ENCODE results near the gene SERPINI2.

SERPINI2 gene, protein sequence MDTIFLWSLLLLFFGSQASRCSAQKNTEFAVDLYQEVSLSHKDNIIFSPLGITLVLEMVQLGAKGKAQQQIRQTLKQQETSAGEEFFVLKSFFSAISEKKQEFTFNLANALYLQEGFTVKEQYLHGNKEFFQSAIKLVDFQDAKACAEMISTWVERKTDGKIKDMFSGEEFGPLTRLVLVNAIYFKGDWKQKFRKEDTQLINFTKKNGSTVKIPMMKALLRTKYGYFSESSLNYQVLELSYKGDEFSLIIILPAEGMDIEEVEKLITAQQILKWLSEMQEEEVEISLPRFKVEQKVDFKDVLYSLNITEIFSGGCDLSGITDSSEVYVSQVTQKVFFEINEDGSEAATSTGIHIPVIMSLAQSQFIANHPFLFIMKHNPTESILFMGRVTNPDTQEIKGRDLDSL

DNA sequence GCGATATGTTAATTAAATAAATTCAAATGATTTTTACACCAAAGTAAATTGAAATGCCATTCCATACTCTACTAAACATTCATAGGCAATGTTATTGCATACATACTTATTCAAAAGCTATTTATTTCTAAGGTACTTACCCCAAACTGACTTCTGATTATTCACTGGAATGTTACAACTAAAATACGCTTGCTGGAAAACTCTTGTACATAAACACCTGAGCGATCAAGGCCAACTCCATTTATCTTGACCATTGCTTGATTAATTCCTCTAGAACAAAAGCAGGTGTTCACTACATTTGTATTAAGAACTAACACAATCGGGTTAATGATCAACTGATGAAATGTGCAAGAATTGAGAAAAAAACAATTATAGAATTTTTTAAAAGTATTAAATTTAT is at the start of gene SERPINI2:
Gene SERPINI2, minus strand, starts transcription at position 180 of the 400 bp plus-strand sequence. CDS start 2,208 bp downstream, outside the sequence.
- no peak for DNase-seq

DNA sequence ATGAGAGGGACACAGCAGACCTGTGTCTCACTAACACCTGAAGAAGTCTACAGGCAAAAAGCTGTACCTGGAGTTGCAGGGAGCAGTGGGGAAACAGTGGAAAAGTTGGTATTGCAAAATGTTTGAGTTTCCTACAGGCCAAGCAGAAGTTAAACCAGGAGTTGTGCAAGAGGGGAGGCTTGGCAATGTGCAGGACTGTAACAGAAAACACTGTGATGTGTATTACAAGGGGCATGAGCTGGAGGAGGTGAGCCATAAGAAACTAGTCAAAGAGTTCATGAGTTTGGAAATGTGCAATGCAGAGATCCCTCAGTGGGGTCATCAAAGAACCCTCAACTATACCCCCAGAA is 47.1 kb upstream of the SERPINI2 start:
- DNase-seq = no peak

DNA sequence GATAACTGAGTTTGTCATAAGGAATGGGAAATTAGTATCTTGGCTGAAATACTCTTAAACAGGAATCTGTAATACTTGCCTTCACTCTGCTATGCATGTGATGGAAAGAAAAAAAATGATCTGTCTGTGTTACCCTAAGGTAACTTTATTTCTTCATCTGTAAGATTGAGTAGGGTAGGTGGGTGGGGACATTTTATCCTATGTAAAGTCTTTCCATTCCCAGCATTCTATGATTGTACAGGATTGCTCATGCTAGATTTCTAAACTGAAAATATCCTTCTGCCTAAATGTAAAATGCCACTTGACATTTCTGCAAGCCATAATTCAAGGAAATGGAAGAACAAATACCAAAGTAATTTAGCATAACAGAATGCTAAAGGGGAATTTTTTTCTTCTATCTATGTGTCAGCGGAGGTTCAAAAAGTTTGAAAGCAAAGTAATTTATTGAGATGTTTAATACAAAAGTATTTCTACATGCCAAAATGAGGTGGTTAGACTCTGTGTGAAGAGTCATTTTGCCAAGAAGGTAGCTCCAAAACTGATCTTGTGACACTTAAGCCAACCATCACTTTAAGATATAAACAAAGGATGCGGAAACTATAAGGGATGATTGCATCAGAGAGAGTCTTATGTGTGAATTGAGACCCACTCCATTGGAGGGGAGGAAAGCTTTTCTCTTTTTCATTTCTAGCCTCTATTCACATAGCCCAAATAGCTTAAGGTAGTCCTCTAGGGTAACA is 46.6 kb upstream of the SERPINI2 start:
- no peak for DNase-seq

DNA sequence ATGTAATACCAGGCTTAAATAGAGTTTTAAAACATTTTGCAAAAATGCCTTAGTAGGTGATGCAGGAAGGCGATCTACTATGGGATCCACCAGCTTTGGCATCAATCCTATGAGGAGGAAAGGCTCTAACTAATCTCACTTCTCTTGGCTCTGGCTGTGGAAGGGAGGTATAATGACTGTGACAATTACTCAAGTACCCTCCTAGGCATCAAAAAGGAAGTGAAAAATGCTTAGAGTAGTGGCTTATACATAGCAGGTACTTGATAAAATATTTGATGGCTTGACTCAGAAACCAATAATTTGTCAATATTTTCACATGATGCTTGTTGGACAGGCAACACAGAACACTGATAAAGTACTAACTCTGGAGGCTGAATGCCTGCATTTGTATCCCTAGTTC is 34.1 kb upstream of the SERPINI2 start:
- DNase-seq = no peak

DNA sequence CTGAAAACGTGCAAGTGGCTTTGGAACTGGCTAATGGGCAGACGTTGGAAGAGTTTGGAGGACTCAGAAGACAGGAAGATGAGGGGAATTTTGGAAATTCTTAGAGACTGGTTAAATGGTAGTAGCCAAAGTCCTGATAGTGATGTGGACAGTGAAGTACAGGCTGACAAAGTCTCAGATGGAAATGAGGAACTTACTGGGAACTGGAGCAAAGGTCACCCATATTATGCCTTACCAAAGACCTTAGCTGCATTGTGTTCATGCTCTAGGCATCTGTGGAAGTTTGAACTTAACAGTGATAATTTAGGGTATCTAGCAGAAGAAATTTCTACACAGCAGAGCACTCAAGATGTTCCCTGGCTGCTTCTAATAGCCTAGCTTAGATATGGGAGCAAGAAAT is 28.6 kb upstream of the SERPINI2 start:
- DNase-seq = no peak

DNA sequence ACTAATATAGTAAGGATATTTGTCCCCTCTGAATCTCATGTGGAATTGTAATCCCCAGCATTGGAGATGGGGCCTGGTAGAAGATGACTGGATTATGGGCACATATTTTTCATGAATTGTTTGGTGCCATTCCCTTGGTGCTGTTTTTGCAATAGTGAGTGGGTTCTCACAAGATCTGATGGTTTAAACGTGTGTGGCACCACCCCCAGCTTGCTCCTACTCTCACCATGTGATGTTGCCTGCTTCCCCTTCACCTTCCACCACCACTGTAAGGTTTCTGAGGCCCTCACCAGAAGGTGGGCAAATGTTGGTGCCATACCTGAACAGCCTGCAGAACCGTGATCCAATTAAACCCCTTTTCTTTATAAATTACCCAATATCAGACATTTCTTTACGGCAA is 28.1 kb upstream of the SERPINI2 start:
- no peak for DNase-seq

DNA sequence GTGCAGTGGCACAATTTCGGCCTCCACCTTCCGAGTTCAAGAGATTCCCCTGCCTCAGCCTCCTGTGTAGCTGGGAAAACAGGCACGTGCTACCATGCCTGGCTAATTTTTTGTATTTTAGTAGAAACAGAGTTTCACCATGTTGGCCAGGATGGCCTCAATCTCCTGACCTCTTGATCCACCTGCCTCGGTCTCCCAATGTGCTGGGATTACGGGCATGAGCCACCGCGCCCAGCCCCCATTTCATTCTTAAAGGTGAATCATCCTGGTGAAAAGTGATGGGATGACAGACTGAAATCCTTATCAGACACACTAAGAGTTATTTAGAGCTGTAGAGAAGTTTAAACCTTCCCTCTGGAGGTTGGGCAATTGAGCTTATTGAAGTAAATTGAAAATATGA is 24.1 kb upstream of the SERPINI2 start:
- no peak for DNase-seq

DNA sequence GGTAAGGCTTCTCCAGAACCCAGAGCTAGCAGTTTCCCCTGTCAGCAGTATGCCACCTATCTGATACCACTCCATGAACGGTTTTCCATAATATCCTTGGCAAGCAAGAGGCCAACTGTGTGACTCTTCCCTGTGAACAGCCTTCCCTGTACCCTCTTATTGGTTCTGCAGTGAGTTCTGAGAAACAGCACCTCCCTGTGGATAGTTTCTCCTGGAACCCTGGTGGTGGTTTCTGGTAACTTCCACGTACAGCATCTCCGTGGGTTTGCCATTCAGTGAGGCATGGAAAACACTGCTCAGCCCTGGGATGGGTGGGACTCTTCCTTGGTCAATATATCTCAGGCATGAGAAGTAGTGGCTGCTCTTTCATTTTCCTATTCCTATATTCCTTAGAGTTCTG is 19.4 kb upstream of the SERPINI2 start:
- DNase-seq = no peak

DNA sequence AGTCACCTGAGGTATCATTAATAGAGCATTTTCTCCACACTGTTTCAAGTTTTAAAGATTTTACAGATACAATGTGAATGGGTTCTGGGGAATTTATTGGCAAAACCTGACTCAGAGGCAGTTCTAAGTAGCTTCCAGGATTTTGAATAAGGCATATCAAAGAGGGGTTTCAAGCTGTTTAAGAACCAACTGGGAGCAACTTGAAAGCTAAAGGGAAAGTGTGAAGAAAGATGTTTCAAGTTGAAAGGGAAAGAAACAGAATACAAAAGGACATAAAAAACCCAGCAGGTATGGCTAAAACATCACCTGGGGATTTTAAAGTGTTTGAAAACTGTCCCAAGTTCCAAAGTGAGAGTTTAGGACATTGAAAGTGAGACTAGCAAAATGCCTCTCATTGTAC is 17.8 kb upstream of the SERPINI2 start:
- DNase-seq = no peak

DNA sequence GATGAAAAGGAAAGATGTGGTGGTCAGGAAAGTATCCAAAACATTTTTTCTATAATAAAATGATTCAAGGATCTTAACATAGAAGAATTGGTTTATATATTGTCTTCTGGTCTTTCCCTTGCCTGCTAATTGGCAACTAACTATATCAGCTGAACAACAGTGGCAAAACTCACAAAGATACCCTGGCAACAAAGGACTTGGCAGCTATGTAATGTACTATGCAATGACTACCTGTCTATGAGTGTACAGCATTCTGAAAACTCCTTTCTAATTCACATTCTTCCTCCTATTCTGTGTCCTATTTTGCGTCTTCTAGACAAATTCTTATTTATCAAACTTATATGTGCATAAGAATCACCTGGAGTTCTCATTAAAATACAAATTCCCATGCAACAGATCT is 15.7 kb upstream of the SERPINI2 start:
- no peak for DNase-seq

DNA sequence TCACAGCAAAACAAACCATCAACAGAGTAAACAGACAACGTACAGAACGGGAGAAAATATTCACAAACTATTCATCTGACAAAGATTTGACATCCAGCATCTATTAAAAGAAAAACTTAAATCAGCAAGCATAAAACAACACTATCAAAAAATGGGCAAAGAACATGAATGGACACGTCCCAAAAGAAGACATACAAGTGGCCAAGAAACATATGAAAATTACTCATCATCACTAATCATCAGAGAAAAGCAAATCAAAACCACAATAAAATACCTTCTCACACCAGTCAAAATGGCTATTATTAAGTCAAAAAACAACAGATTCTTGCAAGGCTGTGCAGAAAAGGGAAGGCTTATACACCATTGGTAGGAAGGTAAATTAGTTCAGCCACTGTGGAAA is 13.7 kb upstream of the SERPINI2 start:
- DNase-seq = no peak

DNA sequence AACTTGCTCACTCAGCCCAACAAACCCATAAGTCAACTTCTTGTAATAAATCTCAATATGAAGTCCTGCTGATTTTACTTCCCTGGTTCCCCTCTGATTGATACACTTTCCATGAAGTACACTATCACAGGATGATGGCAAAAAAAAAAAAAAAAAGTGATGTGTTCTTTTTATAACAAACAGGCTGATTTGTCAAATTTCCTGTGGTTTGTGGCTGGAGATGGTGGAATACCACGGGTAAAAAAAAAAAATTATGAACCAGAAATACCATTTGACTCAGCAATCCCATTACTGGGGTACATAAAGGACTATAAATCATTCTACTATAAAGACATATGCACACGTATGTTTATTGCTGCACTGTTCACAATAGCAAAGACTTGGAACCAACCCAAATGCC is 10.7 kb upstream of the SERPINI2 start:
- DNase-seq = no peak

DNA sequence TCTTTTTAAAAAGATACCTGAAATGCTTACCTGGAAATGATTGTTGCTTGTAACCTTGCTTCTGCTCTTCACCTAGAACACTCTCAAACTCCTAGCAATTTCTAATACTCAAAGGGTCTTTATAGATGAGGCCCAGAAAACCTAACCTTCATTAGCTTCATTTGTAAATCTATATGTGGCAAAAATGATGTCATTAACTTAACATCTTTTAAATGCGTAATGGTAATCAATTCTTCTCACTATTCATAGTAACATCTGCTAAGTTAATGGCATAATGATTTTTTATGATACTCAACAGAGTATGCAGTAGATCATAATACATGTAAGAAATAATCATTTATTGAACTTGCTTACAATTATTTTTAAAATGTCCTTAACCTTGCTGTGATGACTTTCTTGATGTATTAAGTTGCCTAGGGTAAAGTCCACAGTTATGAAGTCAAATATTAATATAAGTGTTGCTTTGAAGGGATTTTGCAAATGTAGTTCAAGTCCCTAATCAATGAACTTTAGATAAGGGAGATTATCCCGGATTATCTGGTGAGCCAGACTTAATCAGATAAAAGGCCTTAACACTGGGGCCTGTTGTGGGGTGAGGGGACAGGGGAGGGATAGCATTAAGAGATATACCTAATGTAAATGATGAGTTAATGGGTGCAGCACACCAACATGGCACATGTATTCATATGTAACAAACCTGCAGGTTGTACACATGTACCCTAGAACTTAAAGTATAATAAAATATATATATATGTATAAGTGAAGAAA is 10.1 kb upstream of the SERPINI2 start:
- DNase-seq = no peak

DNA sequence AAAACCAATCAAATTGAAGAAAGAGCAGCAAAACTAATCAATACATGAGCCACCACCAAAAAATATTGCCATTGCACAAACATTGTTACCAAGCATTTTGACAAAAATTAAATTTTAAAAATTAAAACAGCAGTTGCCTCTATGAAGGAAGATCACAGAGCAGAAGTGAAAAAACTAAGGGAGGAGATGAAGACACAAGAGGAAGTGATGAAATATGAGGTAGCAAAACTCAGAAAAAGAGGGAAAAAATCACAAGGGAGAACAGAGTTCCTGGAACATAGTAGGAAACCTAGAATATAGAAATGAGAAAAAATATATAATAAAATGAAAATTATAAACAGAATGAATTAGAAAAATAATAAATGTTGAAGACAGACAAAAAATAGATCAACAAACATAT is 7.3 kb upstream of the SERPINI2 start:
- DNase-seq = no peak

DNA sequence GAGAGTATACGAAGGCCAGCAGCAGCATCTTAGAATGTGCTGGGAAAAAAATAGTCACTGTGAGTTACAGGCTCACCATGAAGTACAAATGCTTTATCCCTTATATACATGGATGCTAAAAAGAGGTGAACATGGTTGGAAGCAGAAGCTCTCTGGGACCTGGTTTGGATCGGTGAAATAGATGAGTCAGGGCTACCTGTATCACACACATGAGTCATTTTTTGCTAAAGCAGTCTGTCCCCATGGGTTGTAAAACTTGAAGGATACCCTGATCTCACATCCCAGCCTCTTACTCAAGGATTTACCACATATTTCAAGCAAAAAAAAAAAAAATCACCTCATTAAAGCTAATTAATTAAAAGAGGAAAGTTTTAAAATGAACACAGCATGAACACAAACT is 6.9 kb upstream of the SERPINI2 start:
- no peak for DNase-seq

DNA sequence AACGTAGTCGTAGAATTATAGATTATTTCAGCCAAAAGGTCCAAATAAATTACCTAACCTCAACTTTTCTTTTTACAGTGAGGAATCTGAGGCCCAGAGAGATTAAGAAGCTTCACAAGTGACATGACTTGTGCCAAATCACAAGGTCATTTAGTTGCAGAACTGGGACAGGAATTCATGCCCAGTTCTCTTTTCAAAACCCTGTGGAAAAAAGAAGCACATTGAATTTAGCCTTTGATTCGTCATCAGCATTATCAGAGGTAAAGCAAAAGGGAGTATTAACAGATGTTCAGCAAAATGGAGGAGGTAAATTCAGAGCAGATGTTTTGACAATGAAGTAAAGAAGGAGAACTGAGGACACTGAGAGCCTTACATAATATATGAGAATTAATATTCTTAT is 4.5 kb downstream of the SERPINI2 start:
- DNase-seq = no peak

DNA sequence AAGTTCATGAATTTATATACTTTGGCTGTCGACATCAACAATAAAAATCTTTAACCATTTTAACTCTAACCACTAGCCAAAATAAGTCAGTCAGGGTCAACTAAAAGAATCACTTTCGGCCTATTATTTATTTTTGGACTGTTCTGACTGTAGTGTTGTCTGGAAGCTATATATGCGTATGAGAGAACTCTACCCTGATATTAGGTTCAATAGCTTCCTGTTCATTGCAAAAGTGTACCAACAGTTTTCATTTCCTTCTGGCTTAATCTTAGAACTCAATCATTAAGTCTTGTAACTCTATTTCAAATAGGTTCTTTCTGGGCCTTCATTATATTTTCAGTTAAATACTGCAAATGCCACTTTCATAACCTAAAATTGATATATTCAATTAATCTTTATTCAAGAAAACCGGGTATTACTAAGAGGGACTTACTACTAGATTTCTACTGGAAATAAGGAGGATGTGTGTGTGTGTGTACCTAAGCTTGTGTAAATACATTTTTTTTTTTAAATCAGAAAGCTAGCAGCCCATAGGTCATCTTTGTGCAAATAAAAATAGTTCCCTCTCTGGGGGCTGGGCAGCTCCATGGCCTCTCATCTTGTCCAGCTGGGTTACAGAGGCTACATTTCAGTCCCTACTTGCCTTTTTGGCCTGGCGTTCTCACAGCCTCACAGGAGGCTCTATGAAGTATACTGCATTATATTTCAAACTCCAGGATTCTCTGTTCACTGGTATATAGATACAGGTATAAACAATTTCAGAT is 5.8 kb downstream of the SERPINI2 start:
- no peak for DNase-seq

DNA sequence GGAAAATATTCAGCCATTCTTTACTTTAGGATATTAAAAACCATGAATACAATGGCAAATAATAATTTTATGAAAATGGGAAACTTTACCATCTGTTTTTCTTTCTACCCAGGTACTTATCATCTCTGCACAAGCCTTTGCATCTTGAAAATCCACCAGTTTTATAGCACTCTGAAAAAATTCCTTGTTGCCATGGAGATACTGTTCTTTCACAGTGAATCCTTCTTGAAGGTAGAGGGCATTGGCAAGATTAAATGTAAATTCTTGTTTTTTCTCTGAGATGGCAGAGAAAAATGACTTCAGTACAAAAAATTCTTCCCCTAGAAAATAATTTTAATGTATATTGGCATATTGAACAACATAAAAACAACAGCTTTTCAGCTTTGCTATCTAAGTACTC is 6.9 kb downstream of the SERPINI2 start:
- DNase-seq = no peak

DNA sequence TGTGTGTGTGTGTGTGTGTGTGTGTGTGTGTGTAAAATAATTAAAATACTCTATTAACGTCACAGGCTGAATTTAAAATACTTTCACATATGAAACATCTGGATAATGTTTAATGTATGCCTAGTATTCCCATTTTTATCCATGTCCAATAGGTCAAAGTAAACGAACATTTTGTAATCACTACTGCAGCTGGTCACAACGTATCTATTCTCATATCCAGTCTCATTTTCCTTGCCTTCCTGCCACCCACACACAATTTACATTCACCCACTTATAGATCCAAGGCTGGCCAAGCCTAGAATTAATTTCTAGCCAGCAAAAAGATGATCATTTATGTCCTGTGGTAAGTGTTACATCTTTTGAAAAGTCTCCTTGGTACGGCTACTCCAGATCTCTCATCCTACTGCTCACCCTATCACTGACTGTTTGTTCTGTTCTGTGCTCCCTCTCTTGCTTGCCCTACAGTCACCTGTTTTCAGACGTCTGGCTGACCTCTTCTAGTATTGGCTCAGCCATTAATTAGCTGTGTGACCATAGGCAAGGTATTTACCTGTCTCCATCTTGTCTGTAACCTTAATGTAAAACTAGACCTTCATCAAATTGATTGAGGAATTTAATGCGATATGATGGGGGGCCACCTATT is 17.6 kb downstream of the SERPINI2 start:
- DNase-seq = no peak

DNA sequence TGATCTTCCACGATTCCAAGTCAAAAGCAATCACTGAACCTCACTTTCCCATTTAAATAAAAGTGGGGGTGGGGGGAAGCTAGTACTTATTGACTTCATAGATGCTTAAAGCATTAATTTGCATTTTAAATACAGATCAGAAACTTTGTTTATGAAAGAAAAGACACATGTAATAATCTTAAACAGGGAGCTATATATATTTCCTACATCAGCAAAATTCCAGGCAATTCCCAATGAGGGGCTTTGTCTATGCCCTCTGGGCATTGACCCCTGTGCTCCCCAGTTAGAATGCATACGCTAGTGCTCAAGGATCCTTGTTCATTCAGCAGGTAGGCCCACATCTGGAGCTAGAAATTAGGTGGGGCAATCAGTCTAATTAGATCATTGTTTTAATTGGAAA is 20.0 kb downstream of the SERPINI2 start:
- DNase-seq = no peak

DNA sequence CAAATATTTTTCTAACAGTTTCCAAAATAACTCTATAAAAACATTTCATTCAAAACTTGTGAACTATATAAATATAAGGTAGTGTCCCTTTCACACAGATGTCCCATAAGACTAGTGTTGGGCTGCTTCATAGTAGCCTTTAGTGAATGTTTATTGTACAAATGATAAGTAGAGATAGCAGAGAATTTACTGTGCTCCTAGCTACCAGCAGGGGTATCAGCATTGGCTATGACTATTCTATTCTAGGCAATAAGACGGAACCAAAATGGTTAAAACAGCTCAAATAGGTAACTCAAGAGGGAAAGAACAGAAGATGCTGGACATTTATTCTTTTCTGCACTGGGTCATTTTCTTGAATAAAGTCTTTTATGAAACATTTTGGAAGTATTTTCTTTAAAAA is 22.6 kb downstream of the SERPINI2 start:
- no peak for DNase-seq

DNA sequence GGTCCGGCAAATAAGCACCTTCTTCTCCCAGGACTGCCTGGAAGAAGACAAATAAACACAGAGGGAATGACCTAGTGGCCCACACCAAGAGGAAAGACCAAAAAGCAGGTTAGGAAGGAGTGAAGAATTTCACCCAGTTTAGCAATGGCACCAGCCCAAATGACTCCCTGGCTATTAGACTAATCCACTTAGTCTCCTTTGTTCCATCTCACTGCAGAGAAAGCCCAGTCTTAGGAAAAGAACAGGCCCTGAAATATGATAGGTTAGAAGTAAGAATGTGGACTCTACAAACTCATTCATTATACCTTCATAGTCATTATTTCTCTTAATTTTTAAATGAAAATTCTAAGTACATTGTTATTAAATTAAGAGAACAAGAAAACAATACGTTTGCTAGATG is 23.2 kb downstream of the SERPINI2 start:
- no peak for DNase-seq

DNA sequence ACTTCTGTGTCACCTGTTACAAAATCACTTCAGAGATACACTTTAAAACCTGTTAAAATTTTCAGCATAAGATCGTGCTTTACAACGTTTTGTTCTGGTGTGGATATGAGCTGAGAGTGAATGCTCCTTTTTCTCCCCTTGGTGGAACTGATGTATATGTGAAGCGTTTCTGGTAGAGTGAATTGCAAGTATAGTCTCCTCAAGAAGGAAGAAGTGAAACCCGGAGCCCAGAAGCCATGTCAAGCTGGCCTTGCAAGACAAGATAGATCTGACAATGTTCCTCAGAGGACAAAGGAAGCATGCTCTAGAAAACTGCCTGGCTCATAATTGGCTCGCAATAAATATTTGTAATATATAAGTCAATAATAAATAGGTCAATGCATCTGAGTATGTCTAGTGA is 23.6 kb downstream of the SERPINI2 start:
- no peak for DNase-seq
